GM19351 (cell line): ENCODE results near the gene KRTAP3-1.
"Not testable (repeated sequence)": the region's sequence is repeated elsewhere in the genome, so short reads cannot be mapped to it uniquely, and the experiment has no call there.

ENCODE experiments used
- ATAC-seq: cut with Tn5 transposase; IDR thresholded peaks from one replicate; pipeline ENCODE4 v1.9.1; 2021; ENCODE audit warnings: mild to moderate bottlenecking, moderate library complexity; ENCODE audit not compliant: unreplicated experiment

KRTAP3-1 gene

DNA sequence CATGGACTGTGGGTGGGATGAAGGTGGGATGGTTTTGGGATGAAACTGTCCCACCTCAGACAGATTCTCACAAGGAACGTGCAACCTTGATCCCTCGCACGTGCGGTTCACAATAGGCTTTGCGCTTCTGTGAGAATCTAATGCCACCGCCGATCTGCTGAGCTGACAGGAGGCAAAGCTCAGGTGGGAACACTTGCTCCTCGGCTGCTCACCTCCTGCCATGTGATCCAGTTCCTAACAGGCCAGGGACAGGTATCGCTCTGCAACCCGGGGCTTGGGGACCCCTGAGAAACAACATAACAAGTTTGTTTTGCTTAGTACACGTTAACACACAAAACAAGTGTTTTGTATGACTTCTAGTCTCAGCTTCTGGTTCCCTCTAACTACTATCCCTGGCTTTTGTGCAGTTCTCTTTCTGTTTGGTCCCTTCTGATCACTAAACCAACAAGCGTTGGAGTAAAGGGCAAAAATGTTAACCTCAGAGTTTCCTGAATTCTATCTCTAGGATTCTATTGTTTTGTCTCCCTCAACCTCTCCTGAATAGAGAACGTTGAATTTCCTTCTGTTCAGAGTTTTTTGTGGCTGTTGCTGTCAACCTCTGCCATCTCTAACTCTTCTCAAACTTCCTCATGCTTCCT lies 7.8 kb upstream of the KRTAP3-1 start:
- no peak for ATAC-seq

DNA sequence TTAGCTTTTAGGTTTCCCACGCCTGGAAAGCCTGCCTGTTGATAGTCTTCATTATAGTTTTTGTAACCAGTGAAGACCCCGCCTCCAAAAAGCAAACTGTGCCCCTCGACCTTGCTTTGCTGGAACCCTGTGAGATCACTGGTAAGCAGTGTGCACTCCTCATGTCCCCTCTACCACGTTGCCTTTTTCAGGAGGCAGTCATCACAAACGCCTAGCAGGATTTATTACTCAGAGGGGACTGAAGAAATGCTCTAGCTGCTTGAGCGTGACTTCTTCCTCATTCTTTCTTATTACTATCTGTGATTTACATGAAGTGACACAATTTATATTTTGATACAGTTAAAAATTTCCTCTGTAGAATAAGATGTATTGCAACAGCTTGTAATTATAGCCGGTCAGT lies 6.5 kb upstream of the KRTAP3-1 start:
- no peak for ATAC-seq

DNA sequence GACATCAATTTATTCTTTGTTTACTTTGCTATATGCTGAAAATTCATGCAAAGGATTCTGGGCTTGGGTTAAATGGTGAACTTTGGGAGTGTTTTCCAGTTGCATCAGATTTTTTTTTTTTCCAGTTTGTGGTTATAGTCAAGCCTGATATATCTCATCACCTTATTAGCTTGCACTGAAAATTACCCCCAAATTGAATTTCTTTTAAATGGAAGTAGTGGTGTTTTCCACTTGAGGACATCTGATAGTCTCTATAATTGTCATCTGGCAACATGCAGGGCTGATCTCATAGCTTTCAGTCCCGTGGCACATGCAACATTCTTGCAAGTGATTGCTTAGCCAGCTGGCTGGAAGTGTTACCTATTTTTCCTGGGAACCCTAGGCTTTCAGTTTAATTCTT lies 4.7 kb upstream of the KRTAP3-1 start:
- no peak for ATAC-seq

DNA sequence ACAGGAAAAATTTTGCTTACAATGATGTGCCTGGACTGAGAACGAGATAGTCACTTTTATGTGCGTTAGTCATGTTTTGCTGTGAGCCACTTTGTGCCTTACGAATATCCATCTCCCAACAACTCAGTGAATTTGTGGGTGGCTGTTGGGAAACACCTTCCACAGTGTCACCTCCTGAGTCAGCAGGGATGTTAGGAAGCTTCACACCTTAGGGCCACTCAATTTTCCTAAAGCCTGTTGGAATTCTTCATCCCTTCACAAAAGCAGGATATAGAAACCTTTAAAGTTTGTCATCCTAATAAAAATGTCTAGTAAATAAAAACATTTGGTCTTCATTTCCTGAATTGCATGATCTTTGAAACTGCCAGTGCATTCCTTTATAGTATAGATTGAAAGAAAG lies 4.3 kb upstream of the KRTAP3-1 start:
- no peak for ATAC-seq

DNA sequence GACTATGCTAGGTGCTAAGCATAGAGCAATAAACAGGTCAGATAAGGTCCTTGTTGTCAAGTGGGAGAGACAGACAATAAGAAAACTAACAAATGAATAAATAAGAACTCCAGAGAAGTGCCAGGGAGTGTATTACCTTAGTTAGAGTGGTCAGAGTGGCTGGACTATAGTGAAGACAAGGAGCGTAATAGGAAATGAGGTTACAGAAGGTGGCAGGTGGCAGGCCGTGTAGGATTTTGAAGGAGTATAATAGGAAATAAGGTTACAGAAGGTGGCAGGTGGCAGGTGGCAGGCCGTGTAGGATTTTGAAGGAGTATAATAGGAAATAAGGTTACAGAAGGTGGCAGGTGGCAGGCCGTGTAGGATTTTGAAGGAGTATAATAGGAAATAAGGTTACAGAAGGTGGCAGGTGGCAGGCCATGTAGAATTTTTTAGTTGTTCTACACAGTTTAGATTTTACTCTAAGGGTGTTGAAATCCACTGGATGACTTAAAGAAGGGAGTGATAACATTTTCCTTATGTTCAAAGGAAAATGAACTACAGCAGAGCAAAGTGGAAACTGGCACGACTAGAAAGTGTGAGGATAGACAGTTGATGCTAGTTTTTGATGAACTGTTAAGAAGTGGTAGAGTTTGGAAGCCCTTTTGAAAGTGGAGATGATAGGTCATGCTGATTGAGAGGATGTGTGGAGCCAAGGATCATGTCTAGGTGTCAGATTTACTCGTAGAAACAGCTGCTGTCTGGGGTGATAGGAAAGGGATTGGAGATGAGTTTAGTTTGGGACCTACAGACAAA lies 3.6 kb upstream of the KRTAP3-1 start:
- ATAC-seq: no peak

DNA sequence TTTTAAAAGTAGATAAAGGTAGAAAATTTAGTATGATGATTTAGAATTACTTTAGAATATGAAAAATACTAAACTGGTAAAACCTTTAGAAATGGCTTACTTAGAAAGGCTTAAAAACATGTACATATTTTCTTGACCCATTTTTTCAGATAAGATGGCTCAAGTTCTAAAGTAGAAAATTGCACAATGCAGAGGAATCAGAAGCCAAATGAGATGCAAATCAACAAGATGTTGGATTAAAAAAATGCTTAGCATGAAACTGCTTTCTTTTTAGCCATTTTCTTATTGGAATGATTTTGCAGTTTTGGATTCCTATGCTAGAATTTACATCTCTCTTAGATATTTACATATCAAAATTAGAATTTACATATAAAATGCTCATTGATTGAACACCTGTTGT lies 1.5 kb upstream of the KRTAP3-1 start:
- ATAC-seq: no peak

DNA sequence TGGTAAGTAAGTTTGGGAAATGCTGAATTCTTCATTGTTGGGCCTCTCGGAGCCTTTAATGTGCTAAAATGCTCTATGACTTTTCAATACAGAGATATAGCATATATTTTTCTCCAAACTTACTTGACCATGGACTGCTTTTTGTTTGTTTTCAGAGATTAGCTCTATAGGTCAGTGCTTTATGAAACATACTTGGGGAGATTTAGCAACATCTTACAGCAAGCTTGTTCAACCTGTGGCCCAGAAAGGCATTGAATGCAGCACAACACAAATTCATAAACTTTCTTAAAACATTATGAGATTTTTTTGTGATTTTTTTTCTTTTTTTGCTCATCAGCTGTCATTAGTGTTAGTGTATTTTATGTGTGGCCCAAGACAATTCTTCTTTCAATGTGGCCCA lies 1.0 kb upstream of the KRTAP3-1 start:
- no peak for ATAC-seq

DNA sequence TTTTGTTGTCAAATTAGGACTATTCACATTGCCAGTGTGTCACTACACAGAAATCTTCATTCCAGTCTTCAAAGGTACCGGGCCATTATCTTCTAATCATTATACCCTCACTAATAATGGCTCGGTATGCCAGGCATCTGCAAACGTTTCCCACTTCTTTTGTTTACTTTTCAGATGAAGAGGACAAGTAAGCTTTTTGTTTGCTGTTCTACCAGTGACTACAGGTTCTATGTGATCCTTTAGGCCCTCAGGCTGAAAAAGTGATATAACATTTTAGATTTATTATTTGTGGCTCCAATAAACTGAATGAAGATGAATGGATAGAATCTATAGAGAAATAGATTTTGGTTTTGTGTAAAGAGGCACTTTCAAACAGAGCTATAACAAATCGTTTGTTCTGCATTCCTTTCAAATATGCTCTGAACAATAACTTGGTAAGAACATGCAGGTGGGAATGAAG lies 403 bp upstream of the KRTAP3-1 start:
- ATAC-seq: no peak

DNA sequence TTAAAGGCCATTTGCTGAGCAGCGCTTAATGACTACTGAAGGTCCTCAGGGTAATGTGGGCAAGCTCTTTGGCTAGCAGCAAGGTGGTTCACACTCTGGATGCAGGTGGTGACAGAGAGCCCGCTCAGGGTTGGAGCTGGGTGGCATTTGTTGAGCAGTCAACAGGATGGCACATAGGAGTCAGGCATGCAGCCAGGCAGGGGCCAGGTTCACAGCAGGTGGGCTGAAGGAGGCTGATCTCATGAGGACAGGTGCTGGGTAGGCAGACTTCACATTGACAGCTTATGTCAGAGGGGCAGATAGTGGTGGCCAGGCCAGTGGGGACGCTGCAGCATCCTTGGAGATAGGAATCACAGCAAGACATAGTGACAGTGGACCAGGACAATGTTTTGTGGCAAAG lies 4.5 kb downstream of the KRTAP3-1 start:
- no peak for ATAC-seq

DNA sequence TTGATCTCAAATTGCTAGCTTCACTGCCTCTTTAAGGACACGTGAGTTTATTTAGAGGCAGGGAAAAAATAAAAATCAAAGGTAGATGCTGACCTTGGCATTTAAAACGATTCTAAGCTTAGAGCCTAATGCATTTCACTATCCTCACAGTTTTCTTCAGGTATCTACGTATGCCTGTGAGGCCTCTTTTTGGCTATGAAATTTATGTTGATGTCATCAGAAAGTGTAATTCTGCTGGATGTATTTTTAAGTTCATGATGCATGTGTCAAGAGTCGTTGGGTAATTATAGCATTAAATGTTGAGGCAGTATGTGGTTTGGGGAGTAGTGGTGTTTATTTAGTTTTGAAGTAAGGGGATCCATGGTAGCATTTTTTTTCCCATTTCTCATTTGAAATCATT lies 5.0 kb downstream of the KRTAP3-1 start:
- no peak for ATAC-seq

DNA sequence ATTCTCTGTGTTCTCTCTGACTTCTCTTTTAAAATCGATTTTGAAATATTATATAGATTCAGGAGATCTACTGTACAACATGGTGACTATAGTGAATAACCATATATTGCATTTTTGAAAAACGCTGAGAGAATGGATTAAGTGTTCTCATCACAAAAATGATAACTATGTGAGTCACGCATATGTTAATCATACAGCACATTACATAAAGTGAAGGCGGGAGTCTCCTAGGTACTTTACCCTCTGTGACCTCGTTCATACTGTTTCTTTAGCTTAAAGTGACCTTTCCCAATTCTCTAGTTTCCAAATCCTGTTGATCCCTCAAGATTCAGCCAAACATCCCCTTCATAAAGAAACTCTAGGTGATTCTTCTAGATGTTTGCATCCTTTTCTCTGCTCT lies 6.1 kb downstream of the KRTAP3-1 start:
- no peak for ATAC-seq

DNA sequence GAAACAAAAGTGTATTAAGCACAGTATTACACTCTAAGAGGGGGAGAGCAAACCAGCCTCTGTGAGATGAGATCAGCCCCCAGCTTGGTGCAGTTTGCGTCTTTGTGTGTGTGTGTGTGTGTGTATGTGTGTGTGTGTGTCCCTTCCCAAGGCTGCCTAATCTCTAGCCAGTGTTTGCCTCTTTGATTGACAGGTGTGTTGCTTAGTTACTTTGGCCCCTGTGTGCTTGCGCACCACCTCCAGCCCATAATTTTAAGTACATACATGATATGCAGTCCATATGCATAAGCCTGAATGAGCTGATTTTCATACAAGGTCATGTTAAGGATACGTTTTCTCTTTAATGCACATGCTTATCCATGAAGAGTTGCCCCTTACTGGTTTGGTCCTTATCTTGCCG lies 7.1 kb downstream of the KRTAP3-1 start:
- no peak for ATAC-seq

DNA sequence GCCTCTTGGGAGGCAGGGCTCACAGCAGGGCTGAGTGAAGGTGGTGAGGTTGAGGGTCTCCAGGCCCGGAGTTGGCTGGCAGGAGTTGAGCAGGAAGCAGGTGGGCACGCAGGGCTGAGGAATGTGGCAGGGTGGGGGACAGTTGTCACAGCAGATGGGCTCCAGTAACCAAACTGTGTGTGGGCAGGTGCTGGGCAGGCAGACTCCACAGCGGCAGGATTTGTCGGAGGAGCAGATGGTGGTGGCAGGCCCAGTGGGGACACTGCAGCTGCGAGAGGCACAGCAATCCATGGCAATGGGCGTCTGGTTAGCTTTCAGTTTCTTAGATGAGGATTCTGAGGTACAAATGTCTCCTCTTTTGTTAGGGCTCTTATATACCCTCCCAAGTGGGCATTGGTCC lies 9.4 kb downstream of the KRTAP3-1 start, which contains the start of gene KRTAP3-2:
Gene KRTAP3-2, minus strand, starts transcription at position 344 of the 400 bp plus-strand sequence. Its CDS starts 53 bp downstream, at position 291.
- not testable (repeated sequence) for ATAC-seq

DNA sequence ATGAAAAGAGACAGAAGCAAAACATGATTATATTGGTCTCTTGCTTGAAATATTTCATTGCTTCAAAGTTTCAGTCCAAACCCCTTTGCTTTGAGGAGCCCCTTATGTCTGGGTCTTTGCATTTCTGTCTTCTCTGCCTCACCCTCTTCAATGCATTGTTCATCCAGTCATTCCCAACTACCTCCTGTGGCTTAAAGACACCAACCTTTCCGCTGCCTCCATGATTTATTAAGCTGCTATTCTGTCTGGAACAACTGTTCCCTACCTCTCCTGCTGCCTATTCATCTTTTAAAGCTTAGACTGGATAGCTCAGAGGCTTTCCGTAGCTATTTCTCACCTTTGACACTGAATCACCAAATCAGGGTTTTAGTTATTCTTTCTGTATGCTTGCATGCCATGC lies 11.6 kb downstream of the KRTAP3-1 start:
- no peak for ATAC-seq

DNA sequence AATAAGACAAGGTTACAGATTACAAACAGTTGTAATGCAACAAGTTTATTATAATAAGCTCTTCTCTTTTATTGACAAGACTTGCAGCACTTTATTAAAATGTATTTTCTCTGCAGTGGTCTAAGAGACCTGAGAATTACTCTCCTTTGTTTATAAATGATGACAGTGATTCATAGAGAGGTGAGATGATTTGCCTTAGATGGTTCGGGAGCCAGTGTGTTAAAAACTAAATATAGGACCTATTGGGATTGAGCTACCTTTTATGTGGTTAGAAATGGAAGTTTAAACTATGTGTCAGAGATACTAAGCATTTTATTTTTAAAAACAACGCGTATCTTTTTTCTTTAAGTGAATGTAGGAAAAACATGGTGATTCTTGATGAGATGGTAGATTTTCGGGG lies 12.1 kb downstream of the KRTAP3-1 start:
- no peak for ATAC-seq

DNA sequence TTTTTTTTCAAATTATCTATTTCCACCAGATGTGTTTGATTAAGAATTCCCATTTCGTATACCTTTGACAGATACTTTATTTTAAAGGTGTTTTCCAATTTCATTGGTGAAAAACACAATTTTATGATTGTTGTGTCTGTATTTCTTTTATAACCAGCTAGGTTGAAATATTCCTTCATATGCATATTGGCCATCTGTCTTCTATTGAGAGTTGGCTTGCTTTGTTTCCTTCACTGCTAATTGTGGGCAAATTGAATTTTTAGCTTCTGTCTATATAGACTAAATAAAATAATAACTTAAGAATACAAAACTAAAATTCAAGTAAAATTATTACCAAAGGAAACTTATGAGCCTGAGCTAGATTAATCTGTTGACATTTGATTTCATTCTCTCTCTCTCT lies 13.8 kb downstream of the KRTAP3-1 start:
- ATAC-seq: no peak

DNA sequence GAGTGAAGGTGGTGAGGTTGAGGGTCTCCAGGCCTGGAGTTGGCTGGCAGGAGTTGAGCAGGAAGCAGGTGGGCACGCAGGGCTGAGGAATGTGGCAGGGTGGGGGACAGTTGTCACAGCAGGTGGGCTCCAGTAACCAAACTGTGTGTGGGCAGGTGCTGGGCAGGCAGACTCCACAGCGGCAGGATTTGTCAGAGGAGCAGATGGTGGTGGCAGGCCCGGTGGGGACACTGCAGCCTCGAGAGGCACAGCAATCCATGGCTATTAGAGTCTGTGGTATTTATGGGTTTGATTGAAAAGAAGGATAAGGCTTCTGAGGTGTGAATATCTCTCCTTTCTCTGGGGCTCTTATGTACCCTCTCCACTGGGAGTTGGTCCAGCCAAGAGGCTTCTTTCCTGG lies 15.1 kb downstream of the KRTAP3-1 start, which contains the start of gene KRTAP3-3:
Gene KRTAP3-3, minus strand, starts transcription at position 326 of the 400 bp plus-strand sequence. Its CDS starts 67 bp downstream, at position 259.
- ATAC-seq: no peak

DNA sequence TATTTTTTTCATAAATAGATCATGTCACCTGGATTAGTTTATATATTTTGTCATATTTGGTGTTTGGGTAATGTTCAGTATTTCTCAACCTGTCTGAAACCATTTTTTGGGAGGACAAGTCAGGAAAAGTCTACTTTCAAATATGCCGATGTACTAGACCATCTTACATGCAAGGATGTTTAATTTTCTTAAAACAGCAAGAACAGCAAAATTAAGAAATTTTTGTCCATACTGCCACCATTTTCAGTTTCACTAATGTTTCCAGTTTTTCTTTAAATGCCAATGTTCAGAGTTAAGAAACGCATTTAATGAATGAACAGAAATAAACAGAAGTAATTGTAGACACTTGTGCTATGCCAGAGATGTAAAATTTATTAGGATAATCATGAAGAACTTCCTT lies 15.8 kb downstream of the KRTAP3-1 start:
- ATAC-seq: no peak

DNA sequence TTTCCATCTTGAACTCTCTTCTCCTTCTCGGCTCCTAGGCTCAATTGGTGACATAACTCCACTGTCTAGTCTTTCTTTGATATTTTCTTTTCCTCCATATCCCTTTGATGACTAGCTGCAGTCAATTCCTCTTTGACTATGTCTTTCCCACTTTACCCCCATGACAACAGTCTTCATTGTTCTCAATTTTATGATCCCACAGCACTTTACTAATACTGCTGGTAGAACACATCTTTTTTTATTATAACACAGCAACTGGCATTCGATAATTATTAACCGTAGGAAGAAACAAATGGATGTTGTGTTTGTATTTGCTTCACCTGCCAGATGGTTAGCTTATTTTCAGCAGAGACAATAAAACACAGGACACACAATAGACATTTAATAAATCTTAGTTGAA lies 16.3 kb downstream of the KRTAP3-1 start:
- no peak for ATAC-seq

DNA sequence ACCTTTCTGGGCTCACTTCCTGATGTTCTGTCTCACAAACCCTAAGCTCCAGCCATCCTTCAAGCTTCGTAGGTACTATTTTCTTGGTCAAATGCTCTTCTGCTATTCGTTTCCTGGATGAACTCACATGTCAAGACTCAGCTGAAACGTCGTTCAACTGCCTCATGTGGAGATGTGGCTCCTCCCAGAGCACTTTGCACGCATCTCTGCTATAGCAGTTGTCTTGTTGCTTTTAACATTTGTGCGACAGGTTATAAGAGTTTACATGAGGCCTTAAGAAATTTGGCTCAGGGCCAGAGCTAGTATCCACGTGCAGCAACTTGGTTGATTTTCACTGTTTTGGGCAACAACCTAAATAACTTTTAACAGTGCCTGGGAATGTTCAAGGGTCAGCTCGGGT lies 22.0 kb downstream of the KRTAP3-1 start:
- ATAC-seq: no peak

DNA sequence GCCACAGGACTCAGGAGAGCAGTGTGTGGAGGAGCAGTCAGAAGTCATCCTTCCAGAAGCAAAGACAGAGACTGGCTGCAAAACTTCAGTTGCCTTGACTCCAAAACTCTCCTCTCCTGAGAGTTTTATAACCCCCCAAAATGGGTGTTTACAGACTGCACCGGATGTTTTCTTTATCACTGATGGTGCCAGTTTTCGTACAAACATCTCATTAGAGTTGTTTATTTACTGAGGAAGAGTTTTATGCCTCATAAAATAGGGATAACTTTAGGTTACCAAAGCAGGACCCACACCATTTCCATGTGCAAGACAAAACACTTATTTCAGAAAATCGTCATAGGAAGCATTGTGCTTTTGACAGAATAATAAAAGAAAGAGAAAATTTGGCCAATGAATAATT lies 24.7 kb downstream of the KRTAP3-1 start, which contains the start of gene KRT40:
Gene KRT40, minus strand, starts transcription at position 101 of the 400 bp plus-strand sequence. Its CDS starts 53 bp downstream, at position 48.
- no peak for ATAC-seq

DNA sequence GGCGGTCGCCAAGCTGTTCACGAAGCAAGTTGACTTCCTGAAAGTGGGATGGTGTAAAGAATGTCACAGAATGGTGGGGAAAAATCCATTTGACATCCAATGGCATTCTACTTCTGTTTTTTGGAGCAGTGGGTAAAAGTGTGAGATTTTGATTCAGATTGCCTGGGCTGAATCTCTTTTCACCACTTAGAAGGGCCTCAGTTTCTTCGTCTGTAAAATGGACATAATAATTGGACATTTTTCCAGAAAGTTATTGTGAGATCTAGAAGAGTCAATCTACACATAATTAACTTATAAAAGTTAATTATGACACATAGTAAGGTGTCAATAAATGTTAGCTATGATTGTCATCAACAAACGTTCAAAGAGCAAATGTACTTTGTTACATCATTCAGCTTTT lies 27.8 kb downstream of the KRTAP3-1 start:
- ATAC-seq: no peak
